Posterior cingulate gyrus (tissue), 11 donors: ENCODE results near the gene PLXNC1.

ENCODE experiments used
- DNase-seq, 10 donors: peaks; one replicate each; pipeline versions ENCODE4 v3.0.0 to v3.0.0-alpha.2; 2020 to 2021; ENCODE audit warnings: mixed read lengths in 3 of 10
- intact Hi-C: fragments of 100-400 bp; cut with DNase I; formaldehyde crosslinking; loops from one replicate; pipeline ENCODE4 v1.15.1; 2023

Gene PLXNC1

GRCh38 chr12:94175763-94176668 lies 27.6 kb downstream of the PLXNC1 start:
- intact Hi-C loops = no loop called here
- no peak for DNase-seq

- intact Hi-C loops = no loop called here
- DNase-seq = no peak
These were observed 29.7 kb downstream of the PLXNC1 start for GRCh38 chr12:94178054-94178453.

DNA sequence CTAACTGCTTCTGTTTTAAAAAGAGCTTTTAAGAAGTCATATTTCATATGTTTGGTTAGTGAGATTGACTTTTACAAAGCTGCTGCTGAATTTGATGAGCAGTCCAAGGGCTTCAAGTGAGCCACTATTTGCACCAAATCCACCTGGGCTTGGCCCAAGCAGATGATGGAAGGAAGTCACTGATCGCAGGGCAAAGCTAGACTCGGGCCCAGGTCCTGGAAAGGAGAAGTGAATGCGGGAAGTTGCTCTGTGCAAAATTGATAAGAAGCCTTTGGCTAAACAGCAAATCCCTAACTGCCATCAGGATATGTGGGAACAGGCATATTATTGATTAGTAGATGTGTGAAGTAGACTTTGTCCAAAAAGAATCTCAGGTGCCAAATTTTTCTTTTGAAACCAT lies 30.5 kb downstream of the PLXNC1 start:
- intact Hi-C loops = no loop called here
- DNase-seq = no peak

GRCh38 chr12:94179723-94180122 lies 31.3 kb downstream of the PLXNC1 start:
- no peak for DNase-seq
- intact Hi-C loops = no loop called here

- DNase-seq = no peak
- intact Hi-C loops = no loop called here
These were observed 32.4 kb downstream of the PLXNC1 start for GRCh38 chr12:94180558-94181296.

DNA sequence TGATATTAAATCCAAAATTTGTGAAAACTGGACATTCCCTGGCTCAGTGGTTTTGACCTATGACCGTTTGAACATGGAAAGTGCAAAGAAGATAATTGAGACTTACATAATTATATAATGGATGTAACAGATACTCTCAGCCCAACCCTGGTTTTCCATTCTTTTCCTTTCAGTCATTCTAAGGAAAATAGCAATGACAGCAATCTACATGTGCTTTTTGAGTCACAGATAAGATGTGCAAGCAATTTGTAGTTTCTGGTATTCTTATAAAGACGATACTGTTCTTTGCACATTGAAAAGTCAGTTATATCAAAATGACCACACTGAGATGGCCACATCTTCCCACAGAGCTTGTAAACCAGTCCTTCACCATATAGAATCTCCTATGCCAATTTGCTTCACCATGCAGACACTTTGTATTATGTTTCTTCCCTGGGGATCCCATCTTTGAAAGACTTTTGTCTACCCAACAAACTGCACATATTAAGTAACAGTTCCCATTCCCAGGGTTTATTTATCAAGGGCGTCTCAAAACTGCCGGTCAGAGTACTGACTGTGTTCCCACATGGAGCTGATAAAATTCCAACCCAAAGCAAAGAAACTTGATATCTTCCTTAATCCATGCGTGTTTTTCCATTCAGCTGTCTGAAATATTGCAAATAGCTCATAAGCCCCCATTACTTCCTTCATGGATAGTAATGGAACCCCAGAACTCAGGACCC lies 34.8 kb downstream of the PLXNC1 start:
- intact Hi-C loops = no loop called here
- DNase-seq = no peak

- intact Hi-C loops = no loop called here
- no peak for DNase-seq
These were observed 35.5 kb downstream of the PLXNC1 start for GRCh38 chr12:94183708-94184379.

- intact Hi-C loops = no loop called here
- no peak for DNase-seq
These were observed 36.8 kb downstream of the PLXNC1 start for GRCh38 chr12:94184995-94185719.

DNA sequence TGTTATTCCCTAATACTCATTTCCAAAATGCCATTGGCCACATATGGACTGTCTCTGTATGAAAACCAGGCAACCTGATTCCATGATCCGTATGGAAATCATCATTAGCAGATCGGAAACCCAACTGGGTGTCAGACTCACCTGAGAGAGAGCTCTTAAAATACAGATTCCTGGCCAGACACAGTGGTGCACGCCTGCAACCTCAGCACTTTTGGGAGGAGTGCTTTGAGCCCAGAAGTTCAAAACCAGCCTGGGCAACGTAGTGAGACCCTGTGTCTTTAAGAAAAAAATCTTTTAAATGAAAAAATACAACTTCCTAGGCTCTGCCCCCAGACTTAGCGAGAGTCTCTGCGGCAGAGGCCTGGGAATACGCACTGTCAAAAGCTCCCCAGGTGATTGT lies 37.4 kb downstream of the PLXNC1 start:
- intact Hi-C loops = no loop called here

GRCh38 chr12:94186278-94187241 lies 38.2 kb downstream of the PLXNC1 start:
- DNase-seq = peak; percentile 72 to 98 (median 88)
- intact Hi-C loops = no loop called here

More for the DNA sequence above, 37.4 kb downstream of the PLXNC1 start:
- DNase-seq = no peak

DNA sequence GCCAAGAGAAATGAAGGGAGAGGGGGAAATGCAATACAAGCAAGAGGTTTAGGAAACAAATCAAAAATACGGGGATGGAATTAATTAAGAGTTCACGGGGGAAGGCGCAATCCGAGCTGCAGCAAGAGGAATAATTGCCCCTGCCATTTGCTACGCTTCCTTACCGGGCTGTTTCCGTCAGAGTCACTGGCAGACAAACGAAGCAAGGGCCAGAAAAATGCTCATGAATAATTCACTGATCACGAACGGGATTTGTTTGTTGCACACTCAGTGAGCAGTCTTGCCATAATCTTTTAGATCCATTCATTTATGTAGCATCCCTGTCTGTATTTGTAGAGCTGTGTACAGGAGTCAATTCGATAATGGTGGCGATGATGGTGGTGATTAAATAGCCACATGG lies 39.0 kb downstream of the PLXNC1 start:
- DNase-seq = no peak
- intact Hi-C loops = no loop called here

GRCh38 chr12:94190623-94191022 lies 42.2 kb downstream of the PLXNC1 start:
- no peak for DNase-seq
- intact Hi-C loops = no loop called here

DNA sequence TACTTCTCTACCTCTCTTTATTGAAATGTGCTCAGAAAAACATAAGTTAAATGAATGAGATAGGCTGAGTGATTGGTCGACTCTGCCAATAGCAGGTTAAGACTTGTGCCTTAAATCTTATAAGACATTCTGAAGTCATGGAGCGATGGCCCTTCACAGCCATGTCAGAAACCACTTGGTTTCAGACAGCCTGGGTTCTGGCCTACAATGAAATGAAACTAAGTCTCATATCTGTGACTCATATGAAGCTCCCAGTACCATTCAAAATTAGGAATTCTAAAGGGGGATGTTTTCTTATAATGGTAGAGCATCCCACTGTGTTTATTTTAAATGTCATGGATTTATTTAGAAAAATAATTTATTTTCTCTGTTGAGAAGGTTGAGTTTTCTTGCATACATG lies 42.6 kb downstream of the PLXNC1 start:
- no peak for DNase-seq
- intact Hi-C loops = no loop called here

DNA sequence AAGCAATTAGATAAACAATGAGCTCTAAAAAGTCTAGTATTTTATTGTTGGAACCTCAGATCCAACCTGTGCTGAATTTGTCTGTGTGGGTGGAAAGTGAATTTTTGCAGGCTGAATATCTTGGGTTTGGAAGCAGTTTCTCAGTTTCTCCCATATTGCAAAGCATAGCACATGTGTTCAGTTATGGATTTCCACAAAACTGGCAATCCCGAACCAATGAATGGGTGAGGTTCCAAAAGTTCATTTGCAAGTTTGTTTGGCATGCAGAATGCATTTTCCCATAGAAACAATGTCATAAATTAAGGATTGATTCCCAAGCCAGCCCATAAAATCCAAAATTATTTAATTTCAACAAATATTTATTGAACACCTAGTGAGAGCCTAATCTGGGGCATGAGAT lies 43.4 kb downstream of the PLXNC1 start:
- intact Hi-C loops = no loop called here
- DNase-seq = no peak

DNA sequence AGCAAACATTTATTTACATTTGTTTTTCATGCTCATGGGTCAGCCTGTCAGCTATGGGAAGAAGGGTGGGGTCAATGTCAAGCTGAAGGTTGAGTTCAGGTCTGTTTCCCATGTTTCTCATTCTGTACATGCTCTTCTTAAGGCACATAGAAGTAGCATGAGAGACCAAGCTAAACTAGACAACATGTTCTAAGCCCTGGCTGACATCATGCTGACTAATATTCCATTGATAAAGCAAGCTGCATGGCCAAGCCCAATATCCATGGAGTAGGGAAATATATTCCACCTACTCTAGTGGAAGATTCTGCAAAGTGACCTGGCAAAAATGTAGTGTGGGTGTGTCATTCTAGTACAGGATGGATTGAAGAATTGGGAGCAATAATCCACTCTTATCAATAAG lies 44.1 kb downstream of the PLXNC1 start:
- no peak for DNase-seq
- intact Hi-C loops = no loop called here

DNA sequence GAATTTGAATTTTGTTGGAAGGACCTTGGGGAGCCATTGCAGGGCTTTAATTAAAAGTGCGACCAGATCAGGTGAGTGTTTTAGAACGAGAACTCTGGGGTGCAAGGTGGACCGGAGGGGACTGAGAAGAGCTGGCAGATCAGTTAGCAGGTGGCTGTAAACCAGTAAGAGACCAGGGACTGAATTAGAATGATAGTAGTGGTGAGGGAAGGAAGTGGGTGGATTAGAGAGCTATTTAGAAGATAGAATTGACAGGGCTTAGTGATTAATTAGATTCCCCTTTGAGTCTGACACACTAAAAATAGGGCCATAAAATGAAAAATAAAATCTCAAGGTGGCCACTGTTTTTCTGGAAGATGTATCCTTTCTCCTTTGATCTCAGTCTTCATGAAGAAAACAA lies 44.8 kb downstream of the PLXNC1 start:
- no peak for DNase-seq
- intact Hi-C loops = no loop called here

- DNase-seq = no peak
- intact Hi-C loops = no loop called here
These were observed 47.1 kb downstream of the PLXNC1 start for GRCh38 chr12:94195483-94195882.

DNA sequence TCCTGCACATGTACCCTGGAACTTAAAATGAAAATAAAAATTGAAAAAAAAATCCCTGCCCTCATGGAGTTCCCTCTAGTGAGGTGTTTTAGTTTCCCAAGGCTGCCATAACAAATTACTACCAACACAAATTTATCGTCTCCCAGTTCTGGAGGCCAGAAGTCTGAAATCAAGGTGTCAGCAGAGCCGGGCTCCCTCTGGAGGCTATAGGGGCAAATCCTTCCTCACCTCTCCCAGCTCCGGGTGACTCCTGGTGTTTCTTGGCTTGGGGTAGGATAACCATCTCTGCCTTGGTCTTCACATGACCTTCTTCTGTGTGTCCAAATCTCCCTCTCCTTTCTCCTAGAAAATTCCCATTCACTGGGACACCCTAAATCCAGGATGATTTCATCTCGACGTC lies 50.1 kb downstream of the PLXNC1 start:
- no peak for DNase-seq
- intact Hi-C loops = no loop called here

DNA sequence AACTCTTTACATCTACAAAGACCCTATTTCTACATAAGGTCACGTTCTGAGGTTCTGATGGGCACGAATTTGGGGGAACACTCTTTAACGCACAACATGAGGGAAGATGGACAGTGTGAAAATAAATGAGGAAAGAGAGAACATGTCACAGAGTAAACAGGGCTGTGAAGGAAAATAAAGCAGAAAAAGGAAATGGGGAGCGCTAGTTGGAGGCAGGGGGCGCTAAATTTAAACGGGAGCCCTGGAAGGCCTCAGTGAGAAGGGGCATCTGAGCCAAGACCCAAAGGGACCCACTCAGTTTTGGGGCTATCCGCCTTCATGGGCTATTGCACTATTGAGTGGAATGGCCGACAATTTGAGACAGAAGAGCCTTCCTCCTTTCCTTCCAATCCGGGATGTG lies 50.5 kb downstream of the PLXNC1 start:
- intact Hi-C loops = no loop called here
- DNase-seq = no peak
